Right lung (tissue), 5 donors: ENCODE results near the gene GNPNAT1. TPM values are rescaled to one million over a fixed set of nuclear protein-coding genes. Genes with fewer than 3 reads are reported as not detected.
"Not testable (repeated sequence)": the region's sequence is repeated elsewhere in the genome, so short reads cannot be mapped to it uniquely, and the experiment has no call there.

Source experiments
- DNase-seq, 2 donors: peaks; one replicate each; pipeline ENCODE4 v3.0.0-alpha.2; 2013
- polyA plus RNA-seq, 5 donors: library from polyadenylated mRNA; unstranded; fragments of 120-200 nt; gene quantifications; one replicate each; pipeline versions ENCODE4 v1.2.1 to v1.2.3, GENCODE V29; 2013; ENCODE audit warnings: inconsistent platforms in 1 of 5, low replicate concordance in 1 of 5; ENCODE audit not compliant: insufficient read length in 5 of 5, insufficient read depth in 1 of 5

GNPNAT1 gene
- polyA plus RNA-seq, 5 donors = 19.2 to 26.8 (median 22.5) TPM

DNA sequence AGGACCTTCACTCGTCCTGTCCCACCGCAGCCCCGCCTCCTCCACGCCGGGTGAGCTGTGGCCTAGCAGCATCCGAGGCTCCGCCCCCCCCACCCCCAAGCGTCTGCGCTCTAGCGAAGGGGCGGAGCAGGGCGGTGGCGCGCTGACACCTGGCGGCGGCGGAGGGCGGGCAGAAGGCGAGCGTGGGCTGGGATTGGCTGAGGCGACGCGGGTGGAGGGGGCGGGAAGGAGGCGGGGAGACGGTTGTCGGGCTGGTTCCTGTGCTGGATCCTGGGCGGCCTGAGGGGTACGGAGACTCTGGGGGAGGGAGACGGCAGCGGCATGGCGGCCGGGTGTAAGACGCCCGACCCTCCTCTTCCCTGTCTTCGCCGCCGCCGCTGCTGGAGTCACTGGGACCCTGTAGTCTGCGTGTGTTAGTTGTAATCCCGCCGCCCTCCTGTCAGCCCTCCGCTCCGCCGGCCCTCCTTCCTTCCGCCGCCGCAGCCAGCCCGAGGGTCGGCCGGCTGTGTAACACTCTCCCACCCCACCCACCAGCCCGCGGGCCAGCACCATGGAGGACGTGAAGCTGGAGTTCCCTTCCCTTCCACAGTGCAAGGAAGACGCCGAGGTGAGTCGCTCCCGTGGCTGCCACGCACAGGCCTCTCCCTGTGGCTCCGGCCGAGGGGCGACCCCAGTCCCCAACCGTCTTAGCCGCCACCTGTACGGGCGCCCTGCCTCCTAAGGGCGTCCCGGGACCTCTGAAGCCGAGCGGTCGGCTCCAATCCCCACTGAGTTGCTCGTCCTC, 61.3 kb downstream of the GNPNAT1 start, which contains the start of gene STYX:
Gene STYX, plus strand, starts transcription at position 242 of the 784 bp plus-strand sequence. Its CDS starts 309 bp downstream, at position 551.
- DNase-seq = peak; percentile 99

DNA sequence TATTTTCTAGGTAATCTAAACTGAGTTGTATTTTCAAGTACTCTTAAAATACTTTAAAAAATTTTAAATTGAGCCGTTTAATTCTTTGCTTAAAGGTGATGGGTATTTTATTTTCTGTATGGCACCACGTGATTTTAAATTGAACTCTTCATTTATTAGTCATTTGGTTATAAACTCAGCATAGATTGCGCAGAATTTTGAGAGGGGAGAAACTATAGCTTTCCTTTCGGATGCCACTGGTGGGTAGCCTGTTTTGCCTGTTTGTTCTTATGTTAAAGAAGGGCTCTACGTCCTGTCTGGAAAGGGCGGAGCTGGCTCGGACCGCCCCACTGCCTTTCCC, 61.9 kb downstream of the GNPNAT1 start:
- DNase-seq = no peak

DNA sequence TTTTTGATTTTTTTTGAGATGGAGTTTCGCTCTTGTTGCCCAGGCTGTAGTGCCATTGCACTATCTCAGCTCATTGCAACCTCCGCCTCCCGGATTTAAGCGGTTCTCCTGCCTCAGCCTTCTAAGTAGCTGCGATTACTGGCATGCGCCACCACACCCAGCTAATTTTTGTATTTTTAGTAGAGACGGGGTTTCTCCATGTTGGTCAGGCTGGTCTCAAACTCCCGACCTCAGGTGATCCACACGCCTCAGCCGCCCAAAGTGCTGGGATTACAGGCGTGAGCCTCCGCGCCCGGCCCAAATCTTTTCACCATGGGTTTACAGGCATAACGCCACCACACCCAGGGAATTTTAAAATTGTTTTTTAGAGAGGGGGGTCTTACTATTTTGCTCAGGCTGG, 62.4 kb downstream of the GNPNAT1 start:
- not testable (repeated sequence) for DNase-seq

DNA sequence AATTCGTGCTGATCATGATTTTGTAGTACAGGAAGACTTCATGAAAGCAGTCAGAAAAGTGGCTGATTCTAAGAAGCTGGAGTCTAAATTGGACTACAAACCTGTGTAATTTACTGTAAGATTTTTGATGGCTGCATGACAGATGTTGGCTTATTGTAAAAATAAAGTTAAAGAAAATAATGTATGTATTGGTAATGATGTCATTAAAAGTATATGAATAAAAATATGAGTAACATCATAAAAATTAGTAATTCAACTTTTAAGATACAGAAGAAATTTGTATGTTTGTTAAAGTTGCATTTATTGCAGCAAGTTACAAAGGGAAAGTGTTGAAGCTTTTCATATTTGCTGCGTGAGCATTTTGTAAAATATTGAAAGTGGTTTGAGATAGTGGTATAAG, 63.9 kb downstream of the GNPNAT1 start:
- DNase-seq = not testable (repeated sequence)

Other genes with a start within 250 kb of the GNPNAT1 start
- gene TXNDC16, start 239.1 kb downstream of the GNPNAT1 start, polyA plus RNA-seq = 10 to 100 TPM; 10.7 to 23.4 (median 22.0) TPM
- 1 to 10 TPM; 4.7 to 9.1 (median 7.0) TPM for gene GPR137C, start 238.8 kb downstream of the GNPNAT1 start, polyA plus RNA-seq
- 10 to 100 TPM; 21.3 to 33.2 (median 29.6) TPM for gene ERO1A, start 96.0 kb downstream of the GNPNAT1 start, polyA plus RNA-seq
- gene PSMC6, start 84.4 kb downstream of the GNPNAT1 start, polyA plus RNA-seq = 100 to 1,000 TPM; 130 to 191 (median 171) TPM
- gene STYX, start 61.4 kb downstream of the GNPNAT1 start, polyA plus RNA-seq = 10 to 100 TPM; 15.0 to 21.2 (median 17.3) TPM
- 100 to 1,000 TPM; 102 to 156 (median 143) TPM for gene FERMT2, start 159.4 kb upstream of the GNPNAT1 start, polyA plus RNA-seq